ENCODE measurements around the gene ADGRA1.

ADGRA1 gene

GRCh38 chr10:133072720-133073390 lies 14.9 kb upstream of the ADGRA1 start:
- no peaks in the 10 kb centered on the region for H3K36me3 Mint-ChIP-seq (ENCODE audit: insufficient read depth)
- no peaks in the 10 kb centered on the region for H3K9me3 Mint-ChIP-seq
- peaks cover 8 to 18% of the 10 kb centered on the region in 2 donors for H3K27me3 Mint-ChIP-seq
- ATAC-seq (replicated peaks) (no peak), DNase-seq (no peak)
- no peaks in the 10 kb centered on the region for H3K4me1 Mint-ChIP-seq (ENCODE audit: low read depth in 2 of 2)
- H3K4me3 Mint-ChIP-seq = no peak overlapping the region
- H3K27ac Mint-ChIP-seq = no peak overlapping the region

GRCh38 chr10:133075346-133076137 lies 12.2 kb upstream of the ADGRA1 start:
- Mint-ChIP-seq H3K4me3 (no peak overlapping the region), H3K27me3 (peaks cover 8 to 18% of the 10 kb centered on the region in 2 donors), H3K9me3 (no peaks in the 10 kb centered on the region), H3K4me1 (ENCODE audit: low read depth in 2 of 2) (no peaks in the 10 kb centered on the region), H3K36me3 (ENCODE audit: insufficient read depth) (no peaks in the 10 kb centered on the region), H3K27ac (no peak overlapping the region)
- ATAC-seq (replicated peaks) (no peak), DNase-seq (no peak)

- H3K4me1 Mint-ChIP-seq (ENCODE audit: low read depth in 2 of 2) = no peaks in the 10 kb centered on the region
- H3K36me3 Mint-ChIP-seq (ENCODE audit: insufficient read depth) = no peaks in the 10 kb centered on the region
- H3K4me3 Mint-ChIP-seq = no peak overlapping the region
- H3K27ac Mint-ChIP-seq = no peak overlapping the region
- ATAC-seq (replicated peaks) (no peak), DNase-seq (no peak)
- no peaks in the 10 kb centered on the region for H3K9me3 Mint-ChIP-seq
- peaks cover 8 to 18% of the 10 kb centered on the region in 2 donors for H3K27me3 Mint-ChIP-seq
Measured at GRCh38 chr10:133076274-133077038, 11.3 kb upstream of the ADGRA1 start.

- H3K4me3 Mint-ChIP-seq = no peak overlapping the region
- ATAC-seq (replicated peaks) = no peak
- no peaks in the 10 kb centered on the region for H3K9me3 Mint-ChIP-seq
- H3K27me3 Mint-ChIP-seq = peaks cover 3 to 22% of the 10 kb centered on the region in 2 donors
- H3K36me3 Mint-ChIP-seq (ENCODE audit: insufficient read depth) = peaks cover 2% of the 10 kb centered on the region
- H3K4me1 Mint-ChIP-seq (ENCODE audit: low read depth in 2 of 2) = no peaks in the 10 kb centered on the region
- no peak for DNase-seq
- no peak overlapping the region for H3K27ac Mint-ChIP-seq
Measured at GRCh38 chr10:133079836-133080682, 7.7 kb upstream of the ADGRA1 start.

GRCh38 chr10:133080683-133081040 lies 7.1 kb upstream of the ADGRA1 start:
- ATAC-seq (replicated peaks) (no peak), DNase-seq (no peak)
- Mint-ChIP-seq H3K4me3 (no peak overlapping the region), H3K4me1 (ENCODE audit: low read depth in 2 of 2) (no peaks in the 10 kb centered on the region), H3K9me3 (no peaks in the 10 kb centered on the region), H3K36me3 (ENCODE audit: insufficient read depth) (peaks cover 2% of the 10 kb centered on the region), H3K27ac (no peak overlapping the region), H3K27me3 (peaks cover 5 to 20% of the 10 kb centered on the region in 2 donors)

- peaks cover 5 to 23% of the 10 kb centered on the region in 2 donors for H3K27me3 Mint-ChIP-seq
- ATAC-seq (replicated peaks) = no peak
- H3K36me3 Mint-ChIP-seq (ENCODE audit: insufficient read depth) = peaks cover 2% of the 10 kb centered on the region
- DNase-seq = no peak
- H3K4me3 Mint-ChIP-seq = no peak overlapping the region
- no peak overlapping the region for H3K27ac Mint-ChIP-seq
- H3K9me3 Mint-ChIP-seq = no peaks in the 10 kb centered on the region
- H3K4me1 Mint-ChIP-seq (ENCODE audit: low read depth in 2 of 2) = no peaks in the 10 kb centered on the region
Measured at GRCh38 chr10:133081636-133082035, 6.1 kb upstream of the ADGRA1 start.

- H3K27me3 Mint-ChIP-seq = peaks cover 5 to 34% of the 10 kb centered on the region in 2 donors
- H3K36me3 Mint-ChIP-seq (ENCODE audit: insufficient read depth) = peaks cover 2% of the 10 kb centered on the region
- ATAC-seq (replicated peaks) (no peak), DNase-seq (no peak)
- H3K9me3 Mint-ChIP-seq = no peaks in the 10 kb centered on the region
- no peak overlapping the region for H3K27ac Mint-ChIP-seq
- H3K4me3 Mint-ChIP-seq = no peak overlapping the region
- peaks cover 0 to 2% of the 10 kb centered on the region in 2 donors for H3K4me1 Mint-ChIP-seq (ENCODE audit: low read depth in 2 of 2)
Measured at GRCh38 chr10:133082685-133083421, 4.9 kb upstream of the ADGRA1 start.

GRCh38 chr10:133083422-133084100 lies 4.2 kb upstream of the ADGRA1 start:
- ATAC-seq (replicated peaks) (no peak), DNase-seq (no peak)
- Mint-ChIP-seq H3K4me3 (no peak overlapping the region), H3K9me3 (no peaks in the 10 kb centered on the region), H3K27me3 (peaks cover 5 to 34% of the 10 kb centered on the region in 2 donors), H3K4me1 (ENCODE audit: low read depth in 2 of 2) (peaks cover 0 to 2% of the 10 kb centered on the region in 2 donors), H3K36me3 (ENCODE audit: insufficient read depth) (peaks cover 2% of the 10 kb centered on the region), H3K27ac (no peak overlapping the region)

- DNase-seq = no peak
- H3K4me3 Mint-ChIP-seq = no peak overlapping the region
- no peak overlapping the region for H3K27ac Mint-ChIP-seq
- peaks cover 5 to 43% of the 10 kb centered on the region in 2 donors for H3K27me3 Mint-ChIP-seq
- ATAC-seq (replicated peaks) = no peak
- H3K36me3 Mint-ChIP-seq (ENCODE audit: insufficient read depth) = peaks cover 2% of the 10 kb centered on the region
- no peaks in the 10 kb centered on the region for H3K9me3 Mint-ChIP-seq
- peaks cover 0 to 2% of the 10 kb centered on the region in 2 donors for H3K4me1 Mint-ChIP-seq (ENCODE audit: low read depth in 2 of 2)
Measured at GRCh38 chr10:133084491-133084890, 3.2 kb upstream of the ADGRA1 start.

- ATAC-seq (replicated peaks) (no peak), DNase-seq (no peak)
- Mint-ChIP-seq H3K4me3 (no peak overlapping the region), H3K27me3 (peaks cover 5 to 49% of the 10 kb centered on the region in 2 donors), H3K9me3 (no peaks in the 10 kb centered on the region), H3K36me3 (ENCODE audit: insufficient read depth) (peaks cover 2% of the 10 kb centered on the region), H3K27ac (no peak overlapping the region), H3K4me1 (ENCODE audit: low read depth in 2 of 2) (peaks cover 0 to 2% of the 10 kb centered on the region in 2 donors)
Measured at GRCh38 chr10:133085251-133086125, 2.2 kb upstream of the ADGRA1 start.

GRCh38 chr10:133086247-133086646 lies 1.5 kb upstream of the ADGRA1 start:
- H3K9me3 Mint-ChIP-seq = no peaks in the 10 kb centered on the region
- ATAC-seq (replicated peaks) = no peak

More at GRCh38 chr10:133086247-133086646, 1.5 kb upstream of the ADGRA1 start:
- Mint-ChIP-seq H3K27me3 (peaks cover 5 to 54% of the 10 kb centered on the region in 2 donors), H3K27ac (no peak overlapping the region), H3K4me3 (no peak overlapping the region), H3K4me1 (ENCODE audit: low read depth in 2 of 2) (peaks cover 0 to 2% of the 10 kb centered on the region in 2 donors), H3K36me3 (ENCODE audit: insufficient read depth) (peaks cover 2% of the 10 kb centered on the region)
- DNase-seq = no peak

All from effector memory CD8-positive, alpha-beta T cell (primary cell).